NCI-H510A (cell line): ENCODE measurements around the gene PAX5.

ENCODE experiments used
- DNase-seq: peaks from one replicate; lab custom pipeline; 2025; lab: John Stamatoyannopoulos, UW

PAX5 gene

DNA sequence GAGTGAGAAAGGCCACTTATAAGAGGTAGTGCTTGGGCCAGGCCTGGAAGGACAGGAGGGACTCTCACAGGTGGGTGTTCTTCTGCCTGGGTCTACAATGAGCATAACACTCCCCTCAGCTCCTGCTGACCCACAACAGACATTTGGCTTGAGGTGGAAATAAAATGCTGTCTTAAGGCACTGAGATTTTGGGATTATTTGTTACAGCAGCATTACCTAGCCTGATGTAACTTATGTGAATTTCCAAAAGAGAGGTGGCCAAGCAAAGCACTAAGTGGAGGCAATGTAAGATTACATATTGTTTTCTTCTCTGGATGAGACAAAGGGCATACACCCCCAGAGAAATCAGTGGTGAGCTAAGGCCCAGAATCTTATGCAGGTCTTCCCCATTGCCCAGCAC is 221.5 kb downstream of the PAX5 start:
- DNase-seq: no peak

GRCh38 chr9:36808251-36808650 is 225.8 kb downstream of the PAX5 start:
- no peak for DNase-seq

DNA sequence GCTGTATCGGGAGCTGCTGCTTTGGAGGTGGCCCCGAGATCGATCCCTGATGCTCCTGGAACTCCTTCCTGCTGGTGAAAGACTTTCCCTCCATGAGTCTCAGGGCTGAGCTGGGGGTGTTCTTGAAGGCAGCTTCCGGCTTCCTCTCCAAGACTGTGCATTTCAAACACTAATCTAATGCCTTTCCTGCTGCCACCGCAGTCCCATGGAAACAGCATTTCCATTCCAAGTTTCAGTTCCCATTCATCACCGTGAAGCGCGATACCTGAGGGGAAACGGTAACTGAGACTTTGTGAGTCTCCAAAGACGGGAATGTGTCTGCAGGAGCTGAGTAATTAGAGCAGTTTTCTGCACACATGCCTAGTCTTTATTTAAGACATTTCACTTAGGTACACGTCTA is 230.1 kb downstream of the PAX5 start:
- DNase-seq: no peak

- no peak for DNase-seq
These were observed 231.7 kb downstream of the PAX5 start for GRCh38 chr9:36802201-36802920.

GRCh38 chr9:36800455-36800854 is 233.6 kb downstream of the PAX5 start:
- no peak for DNase-seq

GRCh38 chr9:36798350-36799065 is 235.6 kb downstream of the PAX5 start:
- DNase-seq: no peak

DNA sequence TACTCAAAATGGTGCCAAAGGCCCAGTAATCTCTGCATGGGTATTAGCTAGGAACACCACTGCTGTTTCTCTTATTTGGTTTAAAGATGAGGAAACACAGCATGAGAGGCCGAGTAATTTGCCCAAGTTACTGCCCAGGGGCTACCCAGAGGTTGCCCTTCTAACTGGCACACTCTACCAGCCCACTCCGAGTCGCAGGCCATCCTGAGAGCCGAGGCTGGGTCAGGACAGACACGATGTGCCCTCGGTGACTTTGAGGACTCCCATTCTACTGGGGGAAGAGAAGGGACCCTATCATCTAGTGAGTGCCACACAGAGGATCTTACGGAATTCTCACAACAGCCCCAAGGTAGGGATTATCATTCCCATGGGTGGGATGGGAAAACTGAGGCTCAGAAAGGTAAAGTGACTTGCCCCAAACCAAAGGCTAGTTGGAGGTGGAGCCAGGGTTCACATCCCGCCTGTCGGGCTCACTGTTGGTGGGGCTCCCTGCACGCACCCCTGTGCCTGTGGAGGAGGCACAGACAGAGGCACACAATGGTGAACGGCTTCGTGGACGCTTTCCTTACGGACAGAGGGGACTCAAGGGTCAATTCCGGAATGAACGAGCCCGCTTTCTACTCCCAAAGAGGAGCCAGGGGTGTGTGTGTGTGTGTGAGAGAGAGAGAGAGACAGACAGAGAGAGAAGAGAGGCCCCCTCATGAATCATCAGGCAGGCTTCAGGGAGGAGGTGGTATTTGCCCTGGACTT is 236.4 kb downstream of the PAX5 start:
- DNase-seq: no peak

DNA sequence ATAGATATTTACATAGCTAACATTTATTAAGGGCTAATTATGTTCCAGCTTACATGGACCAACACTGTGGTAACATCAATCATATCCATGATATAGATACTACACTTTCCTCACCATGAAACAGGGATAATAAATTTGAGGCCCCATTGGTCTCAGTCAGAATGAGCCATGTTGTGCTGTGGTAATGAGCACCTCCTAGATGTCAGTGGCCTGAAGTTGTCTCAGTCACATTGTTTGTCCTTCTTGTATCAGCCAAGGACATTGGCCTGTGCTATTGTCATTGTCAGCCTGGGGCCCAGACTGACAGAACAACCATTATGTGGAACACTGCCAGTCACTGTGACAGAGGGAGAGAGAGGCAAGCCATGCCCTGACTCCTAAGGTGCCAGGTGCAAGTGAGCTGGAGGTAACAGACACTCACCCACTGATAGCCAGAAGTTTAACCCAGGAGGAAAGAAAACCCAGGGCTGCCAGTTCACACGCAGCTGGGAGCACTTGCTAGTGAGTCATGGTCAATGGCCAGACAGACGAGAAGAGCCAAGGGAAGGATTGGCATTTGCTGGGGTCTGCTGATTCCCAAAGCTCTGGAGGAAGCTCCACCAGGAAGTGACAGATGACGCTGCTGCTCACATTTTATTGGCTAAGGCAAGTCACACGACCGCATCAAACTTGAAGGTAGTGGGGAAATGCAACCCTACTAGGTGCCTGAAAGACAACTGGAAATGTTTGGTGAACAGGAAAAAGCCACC is 237.2 kb downstream of the PAX5 start:
- no peak for DNase-seq

DNA sequence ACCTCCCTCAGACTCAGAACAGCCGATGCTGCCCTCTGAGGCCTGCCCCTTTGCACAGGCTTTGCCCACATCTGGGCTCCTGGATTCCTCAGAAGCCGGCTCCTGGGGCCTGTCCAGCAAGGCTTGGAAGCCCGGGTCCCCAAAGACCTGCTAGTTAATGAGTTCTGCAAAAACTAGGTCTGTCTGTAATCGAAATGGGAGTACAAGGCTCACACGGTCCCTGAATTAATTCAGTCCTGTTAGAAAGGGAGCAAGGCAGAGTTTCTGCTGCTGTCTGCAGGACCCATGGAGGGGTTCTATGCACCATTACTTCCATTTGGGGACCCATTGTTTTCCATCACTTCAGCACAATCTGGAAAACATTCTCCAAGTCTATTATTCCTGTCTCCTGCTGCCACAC is 239.6 kb downstream of the PAX5 start:
- DNase-seq: no peak

DNA sequence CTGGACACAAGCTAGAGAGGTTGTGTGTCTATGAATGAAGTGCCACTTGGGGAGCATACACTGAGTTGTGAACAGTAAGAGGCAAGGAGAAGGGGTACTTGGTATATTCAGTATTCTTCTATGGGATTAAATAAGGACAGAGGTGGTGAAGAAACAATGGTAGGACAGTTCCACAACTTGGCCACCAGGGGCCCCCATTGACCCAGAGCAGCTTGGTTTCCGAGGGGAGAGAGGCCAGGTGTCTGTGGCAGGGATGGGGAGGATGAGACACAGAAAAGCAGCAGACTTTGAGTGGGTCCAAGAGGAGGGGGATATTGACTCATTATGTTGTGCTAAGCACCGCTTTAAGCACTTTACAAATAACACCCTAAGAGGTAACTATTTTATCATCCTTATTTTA is 240.8 kb downstream of the PAX5 start:
- no peak for DNase-seq

GRCh38 chr9:36791222-36791950 is 242.7 kb downstream of the PAX5 start:
- DNase-seq: no peak

DNA sequence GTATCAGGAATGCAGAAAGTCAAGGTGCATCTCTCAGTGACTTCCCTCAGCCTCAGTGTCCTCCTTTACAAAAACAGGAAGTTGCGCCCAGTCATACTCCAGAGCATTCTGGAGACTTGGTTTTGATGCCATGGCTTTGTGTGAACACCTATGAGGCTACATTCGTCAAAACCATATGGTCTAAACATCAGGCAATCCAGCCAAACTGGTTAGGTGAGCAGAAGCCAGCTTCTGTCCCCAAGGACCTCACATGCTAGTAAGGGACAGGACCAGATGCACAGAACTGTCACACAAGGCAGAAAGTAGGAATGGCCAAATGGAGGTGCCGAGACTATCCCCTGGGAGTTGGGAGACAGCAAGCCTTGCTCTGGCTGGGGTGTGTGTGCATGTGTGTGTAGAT is 244.2 kb downstream of the PAX5 start:
- no peak for DNase-seq

DNA sequence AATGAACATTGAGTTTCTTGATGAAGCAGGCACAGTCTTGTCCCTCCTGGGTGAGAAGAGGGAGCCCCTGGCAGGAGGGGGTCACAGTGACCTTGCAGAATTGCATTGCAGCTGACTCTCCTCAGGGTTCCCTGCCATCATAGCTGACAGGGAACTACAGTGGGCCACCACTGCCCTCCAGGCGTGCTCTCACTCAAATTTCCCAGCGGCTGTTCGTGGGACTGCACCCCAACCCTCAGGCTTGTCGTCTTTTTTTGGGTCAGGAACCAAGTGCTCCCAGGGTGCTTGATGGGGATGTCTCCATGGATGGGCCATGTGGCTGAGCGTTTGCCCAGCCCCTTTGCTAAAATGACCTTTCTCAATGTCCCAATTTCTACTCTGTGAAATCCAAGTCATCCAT is 245.5 kb downstream of the PAX5 start:
- DNase-seq: no peak

DNA sequence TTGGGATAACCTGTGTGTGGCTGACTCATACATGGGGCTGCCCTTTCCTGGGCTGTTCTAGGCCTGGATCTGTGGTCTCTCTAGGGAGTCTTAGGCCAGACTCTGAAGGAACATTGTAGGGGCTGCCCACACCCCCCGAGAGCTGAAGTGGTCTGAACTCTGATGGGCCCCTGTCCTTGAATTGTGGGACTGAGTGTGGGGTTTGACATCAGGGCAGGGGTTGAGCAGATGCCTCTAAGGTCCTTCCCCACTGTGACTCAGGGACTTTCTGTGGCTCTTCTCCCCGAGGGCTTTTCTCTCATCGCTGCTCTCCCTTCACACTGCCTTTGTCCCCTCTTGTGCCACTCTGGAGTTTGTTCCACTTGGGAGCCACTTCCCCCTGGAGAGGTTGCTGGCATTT is 246.4 kb downstream of the PAX5 start:
- no peak for DNase-seq
